Activated B cell treated with CpG ODN at 0.5 μM for 24 hours (primary cell): Measurements from ENCODE around the gene RASSF10. TPM values are rescaled to one million over a fixed set of nuclear protein-coding genes. Genes with fewer than 3 reads are reported as not detected.

Source experiments
- ATAC-seq: fragments of 200-7000 bp; cut with Tn5 transposase; one replicate; pipeline ENCODE4 v1.10.0; 2021; ENCODE audit warnings: low read depth, mild to moderate bottlenecking, moderate library complexity
- CTCF ChIA-PET: fragments of 350-600 bp; sonication (Branson Sonifier 250); formaldehyde crosslinking; loops from one replicate; lab custom pipeline; 2021; ENCODE audit warnings: antibody characterized with exemption; lab: Charles Lee
- POLR2A ChIA-PET: fragments of 350-600 bp; sonication (Branson Sonifier 250); formaldehyde crosslinking; loops from one replicate; lab custom pipeline; 2021; ENCODE audit warnings: antibody characterized with exemption; lab: Charles Lee
- DNase-seq: peaks from one replicate; pipeline ENCODE4 v3.0.0; 2022
- H3K27ac Mint-ChIP-seq: one replicate; pipeline ENCODE4 v1.8.0; 2020; ENCODE audit warnings: mixed read lengths
- H3K27me3 Mint-ChIP-seq: one replicate; pipeline ENCODE4 v1.8.0; 2021; ENCODE audit warnings: mixed read lengths
- H3K36me3 Mint-ChIP-seq: one replicate; pipeline ENCODE4 v1.8.0; 2021; ENCODE audit warnings: low read depth, mixed read lengths
- H3K4me1 Mint-ChIP-seq: one replicate; pipeline ENCODE4 v1.8.0; 2021; ENCODE audit warnings: mixed read lengths
- H3K4me3 Mint-ChIP-seq: one replicate; pipeline ENCODE4 v1.8.0; 2020; ENCODE audit warnings: mild to moderate bottlenecking, mixed read lengths
- H3K9me3 Mint-ChIP-seq: one replicate; pipeline ENCODE4 v1.8.0; 2020; ENCODE audit warnings: mixed read lengths
- CTCF ChIP-seq: fragments of 200-600 bp; IDR thresholded peaks from one replicate; pipeline ENCODE4 v1.8.0; 2022; ENCODE audit warnings: antibody characterized with exemption, mild to moderate bottlenecking
- intact Hi-C: fragments of 100-400 bp; cut with micrococcal nuclease; formaldehyde crosslinking; loops from one replicate; pipeline ENCODE4 v1.15.1; 2024
- total RNA-seq: library from RNA; stranded (reverse); gene quantifications from 2 replicates; pipeline ENCODE4 v1.2.3, GENCODE V29; 2022

RASSF10 gene
- total RNA-seq: not detected in 2 replicates

GRCh38 chr11:13008625-13009475 is at the start of gene RASSF10:
Gene RASSF10, plus strand, starts transcription at chr11:13009316. Its CDS starts 261 bp downstream, at chr11:13009577.
- Mint-ChIP-seq H3K36me3 (no peaks in the 10 kb centered on the region), H3K27ac (no peak within 1 kb of the TSS), H3K4me1 (peaks cover 4% of the 10 kb centered on the region), H3K9me3 (no peaks in the 10 kb centered on the region), H3K27me3 (peaks cover 37% of the 10 kb centered on the region), H3K4me3 (peak within 1 kb of the TSS; percentile 41)
- DNase-seq (no peak), ATAC-seq (no peak)
- CTCF ChIA-PET: no interaction called here
- TF ChIP-seq CTCF: no peak
- POLR2A ChIA-PET: no interaction called here
- intact Hi-C loops: no loop called here

GRCh38 chr11:12961615-12962014 is 47.5 kb upstream of the RASSF10 start:
- Mint-ChIP-seq H3K4me3 (no peak overlapping the region), H3K4me1 (no peaks in the 10 kb centered on the region), H3K9me3 (no peaks in the 10 kb centered on the region), H3K27me3 (no peaks in the 10 kb centered on the region), H3K27ac (no peak overlapping the region), H3K36me3 (no peaks in the 10 kb centered on the region)
- ATAC-seq (no peak), DNase-seq (no peak)
- CTCF ChIA-PET: interaction anchor here (1.5 to 2.2 kb wide), 2 partner anchors 13 to 382 kb away, joined by 4 read pairs; no protein-coding TSS in a partner anchor
- intact Hi-C loops: loop anchor here (5.0 kb wide), 1 partner anchor 721 kb away; no protein-coding TSS in a partner anchor
- POLR2A ChIA-PET: no interaction called here
- no peak for TF ChIP-seq CTCF

- no peak overlapping the region for H3K27ac Mint-ChIP-seq
- H3K4me1 Mint-ChIP-seq: no peaks in the 10 kb centered on the region
- DNase-seq (no peak), ATAC-seq (no peak)
- no peaks in the 10 kb centered on the region for H3K9me3 Mint-ChIP-seq
- no peak overlapping the region for H3K4me3 Mint-ChIP-seq
- H3K36me3 Mint-ChIP-seq: no peaks in the 10 kb centered on the region
- intact Hi-C loops: loop anchor here (5.0 kb wide), 1 partner anchor 720 kb away; no protein-coding TSS in a partner anchor
- H3K27me3 Mint-ChIP-seq: no peaks in the 10 kb centered on the region
- CTCF ChIA-PET: interaction anchor here (1.5 kb wide), 1 partner anchor 382 kb away, joined by 4 read pairs; no protein-coding TSS in a partner anchor
- no peak for TF ChIP-seq CTCF
- POLR2A ChIA-PET: no interaction called here
Measured at GRCh38 chr11:12962306-12962705, 46.8 kb upstream of the RASSF10 start.

- no peaks in the 10 kb centered on the region for H3K36me3 Mint-ChIP-seq
- no peak overlapping the region for H3K27ac Mint-ChIP-seq
- POLR2A ChIA-PET: no interaction called here
- no peaks in the 10 kb centered on the region for H3K4me1 Mint-ChIP-seq
- no peaks in the 10 kb centered on the region for H3K9me3 Mint-ChIP-seq
- TF ChIP-seq CTCF: no peak
- DNase-seq (no peak), ATAC-seq (no peak)
- intact Hi-C loops: loop anchor here (5.0 kb wide), 1 partner anchor 719 kb away; no protein-coding TSS in a partner anchor
- H3K27me3 Mint-ChIP-seq: no peaks in the 10 kb centered on the region
- CTCF ChIA-PET: interaction anchor here (1.9 to 2.7 kb wide), 2 partner anchors 372 to 381 kb away, joined by 7 to 22 read pairs; no protein-coding TSS in a partner anchor
- H3K4me3 Mint-ChIP-seq: no peak overlapping the region
Measured at GRCh38 chr11:12963051-12963450, 46.1 kb upstream of the RASSF10 start.
